OCI-LY7 (cell line): ENCODE data around the gene KDM3A. TPM values are rescaled to one million over a fixed set of nuclear protein-coding genes. Genes with fewer than 3 reads are reported as not detected.
"Not testable (repeated sequence)": the region's sequence is repeated elsewhere in the genome, so short reads cannot be mapped to it uniquely, and the experiment has no call there.

Experiments
- BruUV-seq: library from RNA; stranded (reverse); fragments of 400-500 nt; replicated peaks from 2 replicates; lab custom pipeline; 2021; lab: Mats Ljungman, UMichigan
- CTCF ChIA-PET: fragments of 300-600 bp; sonication (Branson Sonifier 250); formaldehyde crosslinking; loops from one replicate; lab custom pipeline; 2022; ENCODE audit warnings: antibody characterized with exemption; ENCODE audit not compliant: unreplicated experiment; lab: Charles Lee
- POLR2A ChIA-PET: fragments of 300-600 bp; sonication (Branson Sonifier 250); formaldehyde crosslinking; loops from one replicate; lab custom pipeline; 2022; ENCODE audit warnings: antibody characterized with exemption; lab: Charles Lee
- DNase-seq: peaks from one replicate; pipeline ENCODE4 v3.0.0-alpha.2; 2015; ENCODE audit warnings: low spot score
- H2AFZ ChIP-seq: fragments of 200-600 bp; sonication (generic), shearing (Covaris generic); 2 replicates; pipeline ENCODE4 v1.6.1; 2014; ENCODE audit warnings: mild to moderate bottlenecking, antibody characterized with exemption, low read length, moderate library complexity
- H3K27ac ChIP-seq: fragments of 200-600 bp; sonication (generic); 2 replicates; pipeline ENCODE4 v1.5.1; 2014; ENCODE audit warnings: mixed run types, low read depth, mild to moderate bottlenecking, moderate library complexity, low read length, inconsistent platforms; ENCODE audit not compliant: poor library complexity, severe bottlenecking
- H3K36me3 ChIP-seq: fragments of 200-600 bp; sonication (generic); 2 replicates; pipeline ENCODE4 v1.6.1; 2014; ENCODE audit warnings: mild to moderate bottlenecking, antibody characterized with exemption, low read length, moderate library complexity, mixed read lengths; ENCODE audit not compliant: insufficient read depth
- H3K4me1 ChIP-seq: fragments of 200-600 bp; sonication (generic); 2 replicates; pipeline ENCODE4 v1.5.1; 2014; ENCODE audit warnings: mild to moderate bottlenecking, low read length; ENCODE audit not compliant: insufficient read depth, poor library complexity, severe bottlenecking
- H3K4me2 ChIP-seq: fragments of 200-600 bp; sonication (generic); 2 replicates; pipeline ENCODE4 v1.6.1; 2014; ENCODE audit warnings: mild to moderate bottlenecking, low read length
- H3K4me3 ChIP-seq: fragments of 200-600 bp; sonication (generic); 2 replicates; pipeline ENCODE4 v1.5.1; 2014; ENCODE audit warnings: mild to moderate bottlenecking, low read depth, low read length; ENCODE audit not compliant: poor library complexity, severe bottlenecking
- H3K79me2 ChIP-seq: fragments of 200-600 bp; sonication (generic); 2 replicates; pipeline ENCODE4 v1.6.1; 2016; ENCODE audit warnings: low read depth, mild to moderate bottlenecking, low read length, moderate library complexity, mixed read lengths; ENCODE audit not compliant: insufficient read depth
- H3K9me2 ChIP-seq: fragments of 200-600 bp; sonication (generic); 2 replicates; pipeline ENCODE4 v1.6.1; 2016; ENCODE audit warnings: mild to moderate bottlenecking, low read length, mixed read lengths; ENCODE audit not compliant: insufficient read depth
- H3K9me3 ChIP-seq: fragments of 200-600 bp; sonication (generic); 2 replicates; pipeline ENCODE4 v1.6.1; 2014; ENCODE audit warnings: mild to moderate bottlenecking, mixed run types, low read length, mixed read lengths
- H4K20me1 ChIP-seq: fragments of 200-600 bp; sonication (generic); 2 replicates; pipeline ENCODE4 v1.6.1; 2014; ENCODE audit warnings: mild to moderate bottlenecking, antibody characterized with exemption, low read length, moderate library complexity, mixed read lengths; ENCODE audit not compliant: insufficient read depth
- EZH2phosphoT487 ChIP-seq: fragments of 200-600 bp; sonication (generic); IDR thresholded peaks from 2 replicates; pipeline ENCODE4 v1.6.1; 2018; ENCODE audit warnings: low read depth, borderline replicate concordance, mild to moderate bottlenecking, mixed run types, antibody characterized with exemption, low read length, moderate library complexity, mixed read lengths
- intact Hi-C: fragments of 100-400 bp; cut with micrococcal nuclease; formaldehyde crosslinking; loops from one replicate; pipeline ENCODE4 v1.10.0; 2022; ENCODE audit not compliant: unreplicated experiment
- total RNA-seq, 2 experiments: library from RNA; depleted of rRNA in 1 of 2; stranded (reverse); fragments of >200 nt in 1 of 2; shearing (Covaris generic) in 1 of 2; gene quantifications; 2 replicates each; pipeline ENCODE4 v1.2.3, GENCODE V29; 2014 to 2022
- TF ChIP-seq, protein P1 (sequence below): fragments of 200-600 bp; sonication (generic); conservative IDR thresholded peaks from 2 replicates; pipeline ENCODE4 v1.5.1; 2014; ENCODE audit warnings: mild to moderate bottlenecking, antibody characterized with exemption, low read length, moderate library complexity, mixed read lengths

The KDM3A gene
- total RNA-seq, 2 experiments from 2014 or later: 14.5 to 55.7 TPM

DNA sequence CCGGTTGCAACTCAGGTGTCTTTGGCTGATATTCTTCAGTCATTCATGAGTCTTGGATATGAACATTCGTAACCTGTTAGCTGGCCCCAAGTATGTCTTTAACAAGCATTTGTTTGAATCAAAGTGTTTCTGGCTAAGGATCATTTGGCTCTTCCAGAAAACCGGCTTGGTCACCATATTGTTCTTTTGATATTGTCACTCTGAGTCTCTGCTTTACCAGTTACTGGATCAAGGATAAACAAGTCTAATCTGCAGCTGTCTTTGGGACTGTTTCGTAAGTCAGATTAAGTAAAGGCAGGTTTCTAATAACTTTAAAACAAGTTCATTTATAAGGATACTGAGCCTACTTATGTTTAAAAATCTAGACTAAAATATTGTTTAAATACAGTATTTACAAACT is 49.1 kb downstream of the KDM3A start:
- no peaks in the 10 kb centered on the region for H4K20me1 ChIP-seq
- no peaks in the 10 kb centered on the region for H3K4me1 ChIP-seq
- no peaks in the 10 kb centered on the region for H3K9me3 ChIP-seq
- no TSS peak for BruUV-seq
- H3K27ac ChIP-seq: no peak overlapping the region
- H3K4me2 ChIP-seq: no peak overlapping the region
- no peak overlapping the region for H3K4me3 ChIP-seq
- H2AFZ ChIP-seq: no peak overlapping the region
- no peaks in the 10 kb centered on the region for H3K9me2 ChIP-seq
- H3K36me3 ChIP-seq: peaks cover 100% of the 10 kb centered on the region
- TF ChIP-seq, protein P1, sequence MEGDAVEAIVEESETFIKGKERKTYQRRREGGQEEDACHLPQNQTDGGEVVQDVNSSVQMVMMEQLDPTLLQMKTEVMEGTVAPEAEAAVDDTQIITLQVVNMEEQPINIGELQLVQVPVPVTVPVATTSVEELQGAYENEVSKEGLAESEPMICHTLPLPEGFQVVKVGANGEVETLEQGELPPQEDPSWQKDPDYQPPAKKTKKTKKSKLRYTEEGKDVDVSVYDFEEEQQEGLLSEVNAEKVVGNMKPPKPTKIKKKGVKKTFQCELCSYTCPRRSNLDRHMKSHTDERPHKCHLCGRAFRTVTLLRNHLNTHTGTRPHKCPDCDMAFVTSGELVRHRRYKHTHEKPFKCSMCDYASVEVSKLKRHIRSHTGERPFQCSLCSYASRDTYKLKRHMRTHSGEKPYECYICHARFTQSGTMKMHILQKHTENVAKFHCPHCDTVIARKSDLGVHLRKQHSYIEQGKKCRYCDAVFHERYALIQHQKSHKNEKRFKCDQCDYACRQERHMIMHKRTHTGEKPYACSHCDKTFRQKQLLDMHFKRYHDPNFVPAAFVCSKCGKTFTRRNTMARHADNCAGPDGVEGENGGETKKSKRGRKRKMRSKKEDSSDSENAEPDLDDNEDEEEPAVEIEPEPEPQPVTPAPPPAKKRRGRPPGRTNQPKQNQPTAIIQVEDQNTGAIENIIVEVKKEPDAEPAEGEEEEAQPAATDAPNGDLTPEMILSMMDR: no peak
- TF ChIP-seq EZH2phosphoT487: no peak
- no peak for DNase-seq
- ChIA-PET POLR2A (no interaction called here), CTCF (no interaction called here)
- intact Hi-C loops: no loop called here
- no peaks in the 10 kb centered on the region for H3K79me2 ChIP-seq

DNA sequence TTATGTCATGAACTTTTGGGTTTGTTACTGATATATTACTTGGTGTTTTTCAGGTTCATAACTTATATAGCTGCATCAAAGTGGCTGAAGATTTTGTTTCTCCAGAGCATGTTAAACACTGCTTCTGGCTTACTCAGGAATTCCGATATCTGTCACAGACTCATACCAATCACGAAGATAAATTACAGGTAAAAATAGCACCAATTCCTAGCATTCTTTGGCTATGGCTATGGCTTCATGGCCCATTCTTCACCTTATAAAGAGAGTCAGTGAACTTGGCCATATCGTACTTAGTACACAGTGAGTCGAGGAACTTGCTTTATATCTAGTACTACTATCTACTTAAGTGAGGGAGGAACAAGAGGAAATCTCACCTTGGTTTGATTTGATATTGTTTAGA is 49.9 kb downstream of the KDM3A start:
- Histone ChIP-seq H4K20me1 (no peaks in the 10 kb centered on the region), H3K27ac (no peak overlapping the region), H2AFZ (no peak overlapping the region), H3K79me2 (no peaks in the 10 kb centered on the region), H3K36me3 (peaks cover 97% of the 10 kb centered on the region), H3K9me3 (no peaks in the 10 kb centered on the region), H3K4me3 (no peak overlapping the region), H3K4me2 (no peak overlapping the region), H3K9me2 (no peaks in the 10 kb centered on the region), H3K4me1 (no peaks in the 10 kb centered on the region)
- DNase-seq: no peak
- no TSS peak for BruUV-seq
- intact Hi-C loops: no loop called here
- ChIA-PET CTCF (no interaction called here), POLR2A (interaction anchor here (1.0 kb wide), 1 partner anchor 10 kb away, joined by 3 read pairs; no protein-coding TSS in a partner anchor)
- no peak for TF ChIP-seq EZH2phosphoT487
- TF ChIP-seq, protein P1: no peak

DNA sequence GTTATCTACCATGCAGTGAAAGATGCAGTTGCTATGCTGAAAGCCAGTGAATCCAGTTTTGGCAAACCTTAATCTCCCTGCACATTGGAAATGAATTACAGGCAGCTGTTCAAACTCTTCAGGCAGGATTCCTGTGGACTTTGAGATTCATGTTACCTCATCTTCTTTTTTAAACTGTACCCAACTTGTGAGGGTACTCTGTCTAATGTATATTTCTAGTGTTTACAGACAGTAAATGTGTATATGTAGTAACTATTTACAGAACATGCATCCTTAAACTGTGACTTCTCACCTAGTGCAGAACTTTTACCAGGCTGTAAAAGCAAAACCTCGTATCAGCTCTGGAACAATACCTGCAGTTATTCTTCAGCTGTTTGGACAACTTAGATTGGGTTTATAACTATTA is 50.9 kb downstream of the KDM3A start:
- Histone ChIP-seq H3K79me2 (no peaks in the 10 kb centered on the region), H3K27ac (no peak overlapping the region), H3K4me2 (no peak overlapping the region), H3K9me2 (no peaks in the 10 kb centered on the region), H3K9me3 (no peaks in the 10 kb centered on the region), H3K36me3 (peaks cover 97% of the 10 kb centered on the region), H4K20me1 (no peaks in the 10 kb centered on the region), H2AFZ (no peak overlapping the region), H3K4me3 (no peak overlapping the region), H3K4me1 (no peaks in the 10 kb centered on the region)
- BruUV-seq: no TSS peak
- intact Hi-C loops: no loop called here
- CTCF ChIA-PET: no interaction called here
- no peak for DNase-seq
- TF ChIP-seq, protein P1: no peak
- no peak for TF ChIP-seq EZH2phosphoT487
- POLR2A ChIA-PET: interaction anchor here (0.6 kb wide), 1 partner anchor 126 kb away, joined by 4 read pairs; no protein-coding TSS in a partner anchor

DNA sequence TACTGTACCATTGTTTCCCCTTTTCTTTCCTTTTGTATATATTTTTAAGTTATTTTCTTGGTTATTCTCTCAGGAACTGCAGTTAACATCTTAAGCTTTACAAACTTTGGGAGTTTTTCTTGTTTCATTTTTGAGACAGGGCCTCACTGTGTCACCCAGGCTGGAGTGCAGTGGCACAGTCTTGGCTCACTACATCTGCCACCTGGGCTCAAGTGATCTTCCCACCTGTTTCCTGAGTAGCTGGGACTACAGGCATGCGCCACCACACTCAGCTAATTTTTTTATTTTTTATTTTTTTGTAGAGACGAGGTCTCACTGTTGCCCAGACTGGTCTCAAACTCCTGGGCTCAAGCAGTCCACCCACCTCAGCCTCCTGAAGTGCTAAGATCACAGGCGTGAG is 55.2 kb downstream of the KDM3A start:
- peaks cover 12% of the 10 kb centered on the region for H3K9me3 ChIP-seq
- H3K9me2 ChIP-seq, H3K27ac ChIP-seq, BruUV-seq, H3K79me2 ChIP-seq, H3K4me1 ChIP-seq, H3K4me2 ChIP-seq, H3K4me3 ChIP-seq, POLR2A ChIA-PET, CTCF ChIA-PET, H2AFZ ChIP-seq, DNase-seq, H4K20me1 ChIP-seq: not testable (repeated sequence)
- H3K36me3 ChIP-seq: peaks cover 93% of the 10 kb centered on the region
- intact Hi-C loops: loop anchor here (5.0 kb wide), 1 partner anchor 49 kb away; no protein-coding TSS in a partner anchor
